ENCODE data around the gene PVALEF.

PVALEF gene

DNA sequence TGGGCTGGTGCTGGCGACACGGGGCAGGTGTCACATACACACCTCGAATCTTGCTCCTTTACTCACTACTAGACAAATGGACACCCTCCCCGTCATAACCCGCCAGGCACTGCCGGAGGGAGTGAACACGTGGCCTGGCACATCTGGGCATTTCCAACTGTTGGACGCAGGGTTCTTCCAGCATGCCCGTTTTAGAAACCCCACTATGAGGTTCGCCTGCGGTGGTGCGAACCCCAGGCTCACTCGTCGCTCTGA is 64.3 kb downstream of the PVALEF start:
- Histone ChIP-seq H3K9me3 (peaks cover 2% of the 10 kb centered on the region; the same call in 1 of the 2 replicates), H3K4me1 (no peaks in the 10 kb centered on the region), H3K4me3 (no peak overlapping the region), H3K36me3 (replicated peaks) (peaks cover 7% of the 10 kb centered on the region), H3K27me3 (ENCODE audit: low read depth) (no peaks in the 10 kb centered on the region)
- DNase-seq (ENCODE audit: low spot score in 2 of 2) = no peak
- in situ Hi-C loops (cut with MboI; ENCODE audit: low sequenced_read_pairs) = no loop called here

GRCh38 chr17:81230043-81230820 is 64.9 kb downstream of the PVALEF start:
- H3K4me1 ChIP-seq = no peaks in the 10 kb centered on the region
- no peaks in the 10 kb centered on the region for H3K27me3 ChIP-seq (ENCODE audit: low read depth)
- in situ Hi-C loops (cut with MboI; ENCODE audit: low sequenced_read_pairs) = no loop called here
- no peak overlapping the region for H3K4me3 ChIP-seq
- DNase-seq (ENCODE audit: low spot score in 2 of 2) = peak in 1 of 2 experiments; percentile 70
- peaks cover 2% of the 10 kb centered on the region; the same call in 1 of the 2 replicates for H3K9me3 ChIP-seq
- H3K36me3 ChIP-seq (replicated peaks) = peaks cover 7% of the 10 kb centered on the region

DNA sequence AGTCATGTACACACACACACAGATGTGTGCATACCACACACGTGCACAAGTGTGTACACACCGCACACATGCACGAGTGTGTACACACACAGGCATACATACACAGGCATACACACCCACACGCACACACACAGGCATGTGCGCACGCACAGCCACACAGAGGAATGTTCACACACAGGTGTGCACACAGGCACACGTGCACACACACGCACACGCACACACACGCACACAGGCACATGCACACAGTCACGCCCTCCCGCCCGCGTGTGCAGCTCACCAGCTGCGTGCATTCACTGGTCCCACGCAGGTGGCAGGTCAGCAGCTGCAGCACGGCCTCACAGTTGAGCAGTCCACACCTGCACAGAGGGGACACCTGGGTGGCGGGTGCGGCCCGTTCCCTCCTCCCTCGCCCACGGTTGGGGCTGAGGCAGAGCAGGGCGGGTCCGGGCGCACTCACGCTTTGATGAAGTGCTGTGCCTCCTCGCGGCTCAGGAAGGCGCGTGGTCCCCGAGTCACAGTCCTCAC is 65.9 kb downstream of the PVALEF start:
- Histone ChIP-seq H3K4me1 (no peaks in the 10 kb centered on the region), H3K36me3 (replicated peaks) (peaks cover 7% of the 10 kb centered on the region), H3K9me3 (peaks cover 1% of the 10 kb centered on the region; the same call in 1 of the 2 replicates), H3K4me3 (no peak overlapping the region), H3K27me3 (ENCODE audit: low read depth) (no peaks in the 10 kb centered on the region)
- in situ Hi-C loops (cut with MboI; ENCODE audit: low sequenced_read_pairs) = no loop called here
- DNase-seq (ENCODE audit: low spot score in 2 of 2) = no peak

GRCh38 chr17:81231766-81232581 is 66.7 kb downstream of the PVALEF start:
- no peak overlapping the region for H3K4me3 ChIP-seq
- H3K4me1 ChIP-seq = no peaks in the 10 kb centered on the region
- no peaks in the 10 kb centered on the region for H3K9me3 ChIP-seq
- DNase-seq (ENCODE audit: low spot score in 2 of 2) = no peak
- no peaks in the 10 kb centered on the region for H3K27me3 ChIP-seq (ENCODE audit: low read depth)
- H3K36me3 ChIP-seq (replicated peaks) = peaks cover 7% of the 10 kb centered on the region
- in situ Hi-C loops (cut with MboI; ENCODE audit: low sequenced_read_pairs) = no loop called here
